Measurements from ENCODE around the gene CRYBA4.
"Not testable (repeated sequence)": the region's sequence is repeated elsewhere in the genome, so short reads cannot be mapped to it uniquely, and the experiment has no call there.

The CRYBA4 gene

GRCh38 chr22:26613753-26614152, 8.0 kb upstream of the CRYBA4 start:
- H3K4me1 ChIP-seq (ENCODE audit: control insufficient read depth, insufficient read depth, low read length): peaks cover 63% of the 10 kb centered on the region
- peaks cover 16% of the 10 kb centered on the region for H3K27me3 ChIP-seq (ENCODE audit: control insufficient read depth, insufficient read depth, low read length)
- H3K9ac ChIP-seq (ENCODE audit: low read length); H3K27ac ChIP-seq (ENCODE audit: low read depth, low read length); H3K36me3 ChIP-seq (ENCODE audit: control insufficient read depth, insufficient read depth, low read length); H3K9me3 ChIP-seq (ENCODE audit: control insufficient read depth, insufficient read depth, low read depth, low read length): not testable (repeated sequence)
- peak overlapping the region; percentile 29 for H3K4me3 ChIP-seq (ENCODE audit: low read depth, low read length)

DNA sequence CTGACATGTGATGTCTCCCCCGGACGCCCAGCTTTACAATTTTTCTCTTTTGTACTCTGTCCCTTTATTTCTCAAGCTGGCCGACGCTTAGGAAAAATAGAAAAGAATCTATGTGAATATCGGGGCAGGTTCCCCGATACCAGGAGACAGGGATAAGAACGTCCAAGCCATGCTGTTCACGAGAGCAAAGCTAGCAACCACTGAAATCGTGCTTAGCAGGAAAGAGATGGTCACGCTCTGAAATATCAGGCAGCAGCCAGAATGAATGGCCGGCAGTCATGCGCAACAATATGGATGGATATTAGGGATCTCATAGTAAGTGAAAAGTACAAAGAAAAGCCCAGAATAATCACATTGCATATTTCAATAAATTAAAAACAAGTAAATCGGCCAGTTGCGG, 7.4 kb upstream of the CRYBA4 start:
- Histone ChIP-seq H3K36me3 (ENCODE audit: control insufficient read depth, insufficient read depth, low read length) (no peaks in the 10 kb centered on the region), H3K9me3 (ENCODE audit: control insufficient read depth, insufficient read depth, low read depth, low read length) (no peaks in the 10 kb centered on the region), H3K27me3 (ENCODE audit: control insufficient read depth, insufficient read depth, low read length) (peaks cover 16% of the 10 kb centered on the region), H3K4me3 (ENCODE audit: low read depth, low read length) (peak overlapping the region; percentile 29), H3K4me1 (ENCODE audit: control insufficient read depth, insufficient read depth, low read length) (peaks cover 57% of the 10 kb centered on the region), H3K9ac (ENCODE audit: low read length) (peak overlapping the region; percentile 27), H3K27ac (ENCODE audit: low read depth, low read length) (no peak overlapping the region)

GRCh38 chr22:26615149-26615548, 6.6 kb upstream of the CRYBA4 start:
- H3K27ac ChIP-seq (ENCODE audit: low read depth, low read length): no peak overlapping the region
- no peak overlapping the region for H3K4me3 ChIP-seq (ENCODE audit: low read depth, low read length)
- H3K9me3 ChIP-seq (ENCODE audit: control insufficient read depth, insufficient read depth, low read depth, low read length): no peaks in the 10 kb centered on the region
- peaks cover 16% of the 10 kb centered on the region for H3K27me3 ChIP-seq (ENCODE audit: control insufficient read depth, insufficient read depth, low read length)
- peaks cover 55% of the 10 kb centered on the region for H3K4me1 ChIP-seq (ENCODE audit: control insufficient read depth, insufficient read depth, low read length)
- peak overlapping the region; percentile 3 for H3K9ac ChIP-seq (ENCODE audit: low read length)
- no peaks in the 10 kb centered on the region for H3K36me3 ChIP-seq (ENCODE audit: control insufficient read depth, insufficient read depth, low read length)

- no peak overlapping the region for H3K27ac ChIP-seq (ENCODE audit: low read depth, low read length)
- no peaks in the 10 kb centered on the region for H3K36me3 ChIP-seq (ENCODE audit: control insufficient read depth, insufficient read depth, low read length)
- peaks cover 16% of the 10 kb centered on the region for H3K27me3 ChIP-seq (ENCODE audit: control insufficient read depth, insufficient read depth, low read length)
- no peaks in the 10 kb centered on the region for H3K9me3 ChIP-seq (ENCODE audit: control insufficient read depth, insufficient read depth, low read depth, low read length)
- H3K4me3 ChIP-seq (ENCODE audit: low read depth, low read length): no peak overlapping the region
- peaks cover 55% of the 10 kb centered on the region for H3K4me1 ChIP-seq (ENCODE audit: control insufficient read depth, insufficient read depth, low read length)
- no peak overlapping the region for H3K9ac ChIP-seq (ENCODE audit: low read length)
Measured at GRCh38 chr22:26615830-26616435, 5.8 kb upstream of the CRYBA4 start.

- Histone ChIP-seq H3K27me3 (ENCODE audit: control insufficient read depth, insufficient read depth, low read length) (peaks cover 16% of the 10 kb centered on the region), H3K36me3 (ENCODE audit: control insufficient read depth, insufficient read depth, low read length) (no peaks in the 10 kb centered on the region), H3K27ac (ENCODE audit: low read depth, low read length) (no peak overlapping the region), H3K4me3 (ENCODE audit: low read depth, low read length) (no peak overlapping the region), H3K9ac (ENCODE audit: low read length) (no peak overlapping the region), H3K9me3 (ENCODE audit: control insufficient read depth, insufficient read depth, low read depth, low read length) (no peaks in the 10 kb centered on the region), H3K4me1 (ENCODE audit: control insufficient read depth, insufficient read depth, low read length) (peaks cover 57% of the 10 kb centered on the region)
Measured at GRCh38 chr22:26616650-26617049, 5.1 kb upstream of the CRYBA4 start.

GRCh38 chr22:26617271-26618199, 4.2 kb upstream of the CRYBA4 start, which contains the start of gene CRYBB1:
CRYBB1 (minus strand) TSS chr22:26618027; CDS start chr22:26616319, 1,708 bp downstream.
- H3K9me3 ChIP-seq (ENCODE audit: control insufficient read depth, insufficient read depth, low read depth, low read length): no peaks in the 10 kb centered on the region

GRCh38 chr22:26618455-26618854, 3.3 kb upstream of the CRYBA4 start:
- Histone ChIP-seq H3K9me3 (ENCODE audit: control insufficient read depth, insufficient read depth, low read depth, low read length) (no peaks in the 10 kb centered on the region), H3K27me3 (ENCODE audit: control insufficient read depth, insufficient read depth, low read length) (peaks cover 4% of the 10 kb centered on the region; the same call in 1 of the 2 replicates), H3K36me3 (ENCODE audit: control insufficient read depth, insufficient read depth, low read length) (no peaks in the 10 kb centered on the region), H3K27ac (ENCODE audit: low read depth, low read length) (no peak overlapping the region), H3K4me3 (ENCODE audit: low read depth, low read length) (no peak overlapping the region), H3K4me1 (ENCODE audit: control insufficient read depth, insufficient read depth, low read length) (peaks cover 44% of the 10 kb centered on the region), H3K9ac (ENCODE audit: low read length) (no peak overlapping the region)

More at GRCh38 chr22:26617271-26618199, 4.2 kb upstream of the CRYBA4 start, which contains the start of gene CRYBB1:
- Histone ChIP-seq H3K4me1 (ENCODE audit: control insufficient read depth, insufficient read depth, low read length) (peaks cover 52% of the 10 kb centered on the region), H3K9ac (ENCODE audit: low read length) (peak within 1 kb of the TSS; percentile 7), H3K27me3 (ENCODE audit: control insufficient read depth, insufficient read depth, low read length) (peaks cover 11% of the 10 kb centered on the region), H3K27ac (ENCODE audit: low read depth, low read length) (no peak within 1 kb of the TSS; the same call in 1 of the 2 replicates), H3K4me3 (ENCODE audit: low read depth, low read length) (0 out of 2 replicates have a peak within 1 kb of the TSS, but pooled peaks have one; percentile 5), H3K36me3 (ENCODE audit: control insufficient read depth, insufficient read depth, low read length) (no peaks in the 10 kb centered on the region)

GRCh38 chr22:26619510-26619909, 2.3 kb upstream of the CRYBA4 start:
- no peaks in the 10 kb centered on the region for H3K9me3 ChIP-seq (ENCODE audit: control insufficient read depth, insufficient read depth, low read depth, low read length)
- H3K27me3 ChIP-seq (ENCODE audit: control insufficient read depth, insufficient read depth, low read length): peaks cover 4% of the 10 kb centered on the region; the same call in 1 of the 2 replicates
- no peaks in the 10 kb centered on the region for H3K36me3 ChIP-seq (ENCODE audit: control insufficient read depth, insufficient read depth, low read length)
- no peak overlapping the region for H3K27ac ChIP-seq (ENCODE audit: low read depth, low read length)
- no peak overlapping the region for H3K9ac ChIP-seq (ENCODE audit: low read length)
- peaks cover 40% of the 10 kb centered on the region for H3K4me1 ChIP-seq (ENCODE audit: control insufficient read depth, insufficient read depth, low read length)
- no peak overlapping the region for H3K4me3 ChIP-seq (ENCODE audit: low read depth, low read length)

DNA sequence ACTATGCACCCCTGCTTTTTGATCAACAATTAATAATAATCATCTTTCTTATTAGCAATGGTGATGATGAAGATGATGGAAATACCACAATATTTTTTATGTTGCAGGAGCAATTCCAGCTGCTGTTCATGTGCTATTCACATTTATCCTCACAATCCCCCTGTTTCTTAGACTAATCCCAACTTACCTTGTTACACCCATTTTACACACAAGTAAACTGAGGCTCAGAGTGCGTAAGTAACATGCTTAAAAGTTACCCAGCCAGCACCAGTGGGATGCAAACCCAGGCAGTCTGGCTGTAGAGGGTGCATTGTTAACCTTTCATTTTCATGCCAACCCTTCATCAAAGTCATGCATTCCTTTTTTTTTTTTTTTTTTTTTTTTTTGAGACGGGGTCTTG, 1.6 kb upstream of the CRYBA4 start:
- no peak overlapping the region for H3K4me3 ChIP-seq (ENCODE audit: low read depth, low read length)
- no peak overlapping the region for H3K27ac ChIP-seq (ENCODE audit: low read depth, low read length)
- H3K27me3 ChIP-seq (ENCODE audit: control insufficient read depth, insufficient read depth, low read length): peaks cover under 1% of the 10 kb centered on the region; the same call in 1 of the 2 replicates
- H3K9me3 ChIP-seq (ENCODE audit: control insufficient read depth, insufficient read depth, low read depth, low read length): no peaks in the 10 kb centered on the region
- H3K36me3 ChIP-seq (ENCODE audit: control insufficient read depth, insufficient read depth, low read length): no peaks in the 10 kb centered on the region
- peaks cover 34% of the 10 kb centered on the region for H3K4me1 ChIP-seq (ENCODE audit: control insufficient read depth, insufficient read depth, low read length)
- no peak overlapping the region for H3K9ac ChIP-seq (ENCODE audit: low read length)

GRCh38 chr22:26623984-26624383, 2.2 kb downstream of the CRYBA4 start:
- peaks cover 5% of the 10 kb centered on the region; the same call in 1 of the 2 replicates for H3K4me1 ChIP-seq (ENCODE audit: control insufficient read depth, insufficient read depth, low read length)
- no peaks in the 10 kb centered on the region for H3K9me3 ChIP-seq (ENCODE audit: control insufficient read depth, insufficient read depth, low read depth, low read length)
- no peak overlapping the region for H3K9ac ChIP-seq (ENCODE audit: low read length)
- H3K27ac ChIP-seq (ENCODE audit: low read depth, low read length): no peak overlapping the region
- no peaks in the 10 kb centered on the region for H3K27me3 ChIP-seq (ENCODE audit: control insufficient read depth, insufficient read depth, low read length)
- H3K36me3 ChIP-seq (ENCODE audit: control insufficient read depth, insufficient read depth, low read length): no peaks in the 10 kb centered on the region
- no peak overlapping the region for H3K4me3 ChIP-seq (ENCODE audit: low read depth, low read length)

GRCh38 chr22:26624803-26625202, 3.0 kb downstream of the CRYBA4 start:
- H3K9ac ChIP-seq (ENCODE audit: low read length): no peak overlapping the region

More at GRCh38 chr22:26624803-26625202, 3.0 kb downstream of the CRYBA4 start:
- peaks cover 5% of the 10 kb centered on the region; the same call in 1 of the 2 replicates for H3K4me1 ChIP-seq (ENCODE audit: control insufficient read depth, insufficient read depth, low read length)
- H3K27me3 ChIP-seq (ENCODE audit: control insufficient read depth, insufficient read depth, low read length): no peaks in the 10 kb centered on the region
- no peaks in the 10 kb centered on the region for H3K9me3 ChIP-seq (ENCODE audit: control insufficient read depth, insufficient read depth, low read depth, low read length)
- no peak overlapping the region for H3K4me3 ChIP-seq (ENCODE audit: low read depth, low read length)
- H3K27ac ChIP-seq (ENCODE audit: low read depth, low read length): no peak overlapping the region
- H3K36me3 ChIP-seq (ENCODE audit: control insufficient read depth, insufficient read depth, low read length): no peaks in the 10 kb centered on the region

Measured in HUES6 (cell line).